Subcutaneous abdominal adipose tissue (tissue), 5 donors: ENCODE results near the gene FBLN1.
"Not testable (repeated sequence)": the region's sequence is repeated elsewhere in the genome, so short reads cannot be mapped to it uniquely, and the experiment has no call there.

Experiments
- H3K27ac ChIP-seq: one replicate; pipeline ENCODE4 v1.7.0; 2013; ENCODE audit warnings: low read depth, mild to moderate bottlenecking, inconsistent platforms, low read length, moderate library complexity
- H3K27me3 ChIP-seq, 5 donors: one replicate each; pipeline ENCODE4 v1.7.0; 2013; ENCODE audit warnings: low read length in 5 of 5, inconsistent platforms in 1 of 5; ENCODE audit not compliant: control insufficient read depth in 5 of 5, insufficient read depth in 4 of 5
- H3K36me3 ChIP-seq, 5 donors: one replicate each; pipeline ENCODE4 v1.7.0; 2013; ENCODE audit warnings: low read length in 5 of 5; ENCODE audit not compliant: control insufficient read depth in 5 of 5, insufficient read depth in 5 of 5
- H3K4me1 ChIP-seq, 5 donors: one replicate each; pipeline ENCODE4 v1.7.0; 2013; ENCODE audit warnings: low read length in 5 of 5, mild to moderate bottlenecking in 3 of 5, moderate library complexity in 1 of 5; ENCODE audit not compliant: control insufficient read depth in 5 of 5, insufficient read depth in 5 of 5
- H3K4me3 ChIP-seq, 5 donors: one replicate each; pipeline ENCODE4 v1.7.0; 2013; ENCODE audit warnings: low read length in 5 of 5, low read depth in 1 of 5
- H3K9ac ChIP-seq, 5 donors: one replicate each; pipeline ENCODE4 v1.7.0; 2013; ENCODE audit warnings: low read length in 5 of 5, mild to moderate bottlenecking in 4 of 5, moderate library complexity in 3 of 5
- H3K9me3 ChIP-seq, 5 donors: one replicate each; pipeline ENCODE4 v1.7.0; 2013; ENCODE audit warnings: low read length in 5 of 5; ENCODE audit not compliant: control insufficient read depth in 5 of 5
- donor health status: healthy.
- donor health status: healthy.
- donor health status: healthy.
- donor health status: healthy.
- donor health status: healthy.

Gene FBLN1

DNA sequence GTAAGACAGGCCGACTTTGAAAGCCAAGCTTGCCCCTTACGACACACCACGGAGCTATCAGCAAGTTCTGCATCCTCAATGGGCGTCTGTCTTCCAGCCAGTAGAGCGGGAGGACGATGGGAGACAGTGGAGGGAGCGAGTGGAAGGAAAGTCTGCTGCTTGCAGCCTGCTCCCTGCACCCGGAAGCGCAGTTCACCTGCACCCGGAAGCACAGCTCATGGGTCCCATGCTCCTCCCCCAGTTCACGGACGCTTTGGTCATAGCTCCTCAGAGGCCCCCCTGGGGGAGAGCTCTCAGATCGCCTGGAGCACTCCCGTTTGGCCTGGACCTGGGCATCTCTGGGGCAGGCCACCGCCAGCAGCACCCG lies 51.3 kb downstream of the FBLN1 start:
- Histone ChIP-seq H3K27me3 (peaks cover 10 to 44% (median 34%) of the 10 kb centered on the region in 5 donors), H3K27ac (no peak overlapping the region), H3K4me1 (peaks cover 1 to 48% (median 42%) of the 10 kb centered on the region in 5 donors), H3K9me3 (peaks cover 0 to 3% (median 0%) of the 10 kb centered on the region in 5 donors), H3K36me3 (peaks cover 0 to 4% (median 0%) of the 10 kb centered on the region in 5 donors), H3K4me3 (no peak overlapping the region), H3K9ac (no peak overlapping the region)

DNA sequence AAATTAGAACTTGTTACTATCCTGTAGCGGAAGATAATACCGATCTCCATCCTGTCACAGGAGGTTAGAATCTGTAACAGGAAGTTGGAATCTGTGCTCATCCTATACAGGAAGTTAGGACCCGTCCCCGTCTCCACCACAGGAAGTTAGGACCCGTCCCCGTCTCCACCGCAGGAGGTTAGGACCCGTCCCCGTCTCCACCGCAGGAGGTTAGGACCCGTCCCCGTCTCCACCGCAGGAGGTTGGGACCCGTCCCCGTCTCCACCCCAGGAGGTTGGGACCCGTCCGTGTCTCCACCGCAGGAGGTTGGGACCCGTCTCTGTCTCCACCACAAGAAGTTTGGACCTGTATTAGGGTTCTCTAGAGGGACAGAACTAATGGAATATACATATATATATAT lies 52.2 kb downstream of the FBLN1 start:
- Histone ChIP-seq H3K27ac (no peak overlapping the region), H3K4me3 (no peak overlapping the region), H3K9me3 (peaks cover 0 to 11% (median 7%) of the 10 kb centered on the region in 5 donors), H3K4me1 (peaks cover 1 to 42% (median 36%) of the 10 kb centered on the region in 5 donors), H3K36me3 (peaks cover 0 to 4% (median 0%) of the 10 kb centered on the region in 5 donors), H3K9ac (no peak overlapping the region), H3K27me3 (peaks cover 10 to 37% (median 31%) of the 10 kb centered on the region in 5 donors)

- peaks cover 0 to 19% (median 15%) of the 10 kb centered on the region in 5 donors for H3K9me3 ChIP-seq
- H3K4me3 ChIP-seq, H3K9ac ChIP-seq, H3K27ac ChIP-seq, H3K36me3 ChIP-seq: not testable (repeated sequence)
- peaks cover 0 to 14% (median 12%) of the 10 kb centered on the region in 5 donors for H3K4me1 ChIP-seq
- H3K27me3 ChIP-seq: peaks cover 4 to 19% (median 10%) of the 10 kb centered on the region in 5 donors
These were observed 55.2 kb downstream of the FBLN1 start for GRCh38 chr22:45557926-45558325.

- H3K4me1 ChIP-seq, H3K27me3 ChIP-seq, H3K9ac ChIP-seq, H3K27ac ChIP-seq, H3K4me3 ChIP-seq: not testable (repeated sequence)
- Histone ChIP-seq H3K36me3 (peaks cover 0 to 14% (median 9%) of the 10 kb centered on the region in 5 donors), H3K9me3 (peaks cover 0 to 19% (median 15%) of the 10 kb centered on the region in 5 donors)
These were observed 57.4 kb downstream of the FBLN1 start for GRCh38 chr22:45560092-45560491.

- H3K9ac ChIP-seq, H3K27me3 ChIP-seq, H3K4me3 ChIP-seq, H3K27ac ChIP-seq, H3K4me1 ChIP-seq: not testable (repeated sequence)
- Histone ChIP-seq H3K9me3 (peaks cover 0 to 19% (median 15%) of the 10 kb centered on the region in 5 donors), H3K36me3 (peaks cover 0 to 14% (median 9%) of the 10 kb centered on the region in 5 donors)
These were observed 58.1 kb downstream of the FBLN1 start for GRCh38 chr22:45560761-45561160.

DNA sequence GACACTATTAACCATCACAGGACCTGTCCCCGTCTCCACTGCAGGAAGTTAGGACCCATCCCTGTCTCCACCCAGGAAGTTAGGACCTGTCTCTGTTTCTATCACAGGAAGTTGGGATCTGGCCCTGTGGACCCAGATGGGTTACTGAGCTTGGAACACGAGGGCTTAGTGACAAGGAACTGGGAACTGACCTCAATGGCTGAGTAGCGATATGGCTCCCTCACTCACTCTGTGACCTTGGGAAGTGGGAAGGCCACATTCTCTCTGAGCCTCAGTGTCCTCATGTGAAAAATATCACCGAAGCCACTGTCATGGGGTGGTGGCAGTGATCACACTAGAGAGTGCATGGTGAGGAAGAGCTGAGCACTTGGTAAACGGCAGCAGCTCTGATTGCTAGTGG lies 59.4 kb downstream of the FBLN1 start:
- Histone ChIP-seq H3K9ac (no peak overlapping the region), H3K36me3 (peaks cover 0 to 14% (median 9%) of the 10 kb centered on the region in 5 donors), H3K4me1 (no peaks in the 10 kb centered on the region), H3K27ac (no peak overlapping the region), H3K27me3 (peaks cover 4 to 19% (median 11%) of the 10 kb centered on the region in 5 donors), H3K4me3 (no peak overlapping the region), H3K9me3 (peaks cover 0 to 19% (median 15%) of the 10 kb centered on the region in 5 donors)

- H3K9ac ChIP-seq: no peak overlapping the region
- no peaks in the 10 kb centered on the region for H3K4me1 ChIP-seq
- peaks cover 0 to 14% (median 9%) of the 10 kb centered on the region in 5 donors for H3K36me3 ChIP-seq
- H3K9me3 ChIP-seq: peaks cover 0 to 19% (median 15%) of the 10 kb centered on the region in 5 donors
- H3K4me3 ChIP-seq: no peak overlapping the region
- H3K27ac ChIP-seq: no peak overlapping the region
- H3K27me3 ChIP-seq: peaks cover 4 to 25% (median 11%) of the 10 kb centered on the region in 5 donors
These were observed 60.1 kb downstream of the FBLN1 start for GRCh38 chr22:45562537-45563361.

GRCh38 chr22:45563362-45564040 lies 60.8 kb downstream of the FBLN1 start:
- Histone ChIP-seq H3K27ac (no peak overlapping the region), H3K27me3 (peaks cover 4 to 26% (median 11%) of the 10 kb centered on the region in 5 donors), H3K9ac (no peak overlapping the region), H3K4me3 (no peak overlapping the region), H3K4me1 (no peaks in the 10 kb centered on the region), H3K9me3 (peaks cover 0 to 19% (median 15%) of the 10 kb centered on the region in 5 donors), H3K36me3 (peaks cover 0 to 14% (median 9%) of the 10 kb centered on the region in 5 donors)

DNA sequence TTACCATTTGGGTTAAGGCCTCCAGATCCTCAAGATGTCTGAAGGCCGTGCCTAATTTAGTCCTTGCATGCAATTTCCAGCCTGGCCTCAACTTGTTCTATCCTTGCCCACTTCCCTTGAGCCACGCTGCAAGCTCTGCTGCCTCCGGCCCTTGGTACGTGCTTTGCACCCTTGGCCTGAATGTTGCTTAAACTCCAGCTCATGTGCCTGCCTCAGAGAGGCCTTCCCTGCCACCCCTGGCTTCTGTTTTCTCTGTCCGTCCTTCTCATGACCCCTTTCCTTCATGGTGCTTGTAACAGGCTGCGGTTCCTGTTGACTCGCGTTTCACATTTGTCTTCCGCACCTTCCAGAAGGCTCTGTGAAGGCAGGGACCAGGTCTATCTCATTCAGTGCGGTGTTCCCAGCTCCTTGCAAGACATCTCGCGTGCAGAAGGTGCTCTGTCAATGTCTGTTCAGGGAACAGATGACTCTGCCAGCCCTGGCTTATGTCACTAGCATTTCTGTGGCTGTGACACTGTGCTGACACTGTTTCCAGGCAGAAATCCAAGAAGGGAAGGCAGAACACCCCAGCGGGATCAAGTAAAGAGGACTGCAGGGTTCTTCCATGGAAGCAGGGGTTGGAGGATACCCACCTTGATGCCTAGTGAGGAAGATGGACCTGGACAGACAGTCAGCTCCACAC lies 61.8 kb downstream of the FBLN1 start:
- peaks cover 0 to 14% (median 9%) of the 10 kb centered on the region in 5 donors for H3K36me3 ChIP-seq
- H3K4me3 ChIP-seq: no peak overlapping the region

More for the DNA sequence above, 61.8 kb downstream of the FBLN1 start:
- no peak overlapping the region for H3K9ac ChIP-seq
- H3K4me1 ChIP-seq: no peaks in the 10 kb centered on the region
- peaks cover 0 to 16% (median 13%) of the 10 kb centered on the region in 5 donors for H3K9me3 ChIP-seq
- H3K27ac ChIP-seq: no peak overlapping the region
- peaks cover 4 to 26% (median 11%) of the 10 kb centered on the region in 5 donors for H3K27me3 ChIP-seq
